Measurements from ENCODE around the gene SLC22A13.
"Not testable (repeated sequence)": the region's sequence is repeated elsewhere in the genome, so short reads cannot be mapped to it uniquely, and the experiment has no call there.

Gene SLC22A13

DNA sequence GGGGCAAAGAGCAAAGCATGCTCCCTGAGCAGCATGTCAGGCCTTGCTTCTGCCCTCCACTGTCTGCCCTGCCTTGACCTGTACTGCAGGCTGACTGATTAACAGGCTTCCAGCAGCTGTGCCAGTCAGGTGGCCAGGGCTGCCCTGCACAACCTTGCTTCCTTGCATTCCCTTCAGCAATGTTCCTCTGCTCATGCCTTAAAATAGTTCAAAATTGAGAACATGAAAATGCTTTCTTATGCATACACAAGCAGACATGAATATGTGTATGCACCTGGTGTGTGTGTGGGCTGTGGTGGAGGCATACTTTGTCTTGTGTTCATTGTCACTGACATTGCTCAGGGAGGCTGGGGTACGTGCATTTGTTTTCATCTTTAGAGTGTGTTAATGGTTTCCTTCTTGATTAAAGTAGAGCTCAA is 1.2 kb upstream of the SLC22A13 start:
- in situ Hi-C loops (cut with HindIII; ENCODE audit: low sequenced_read_pairs): no loop called here

DNA sequence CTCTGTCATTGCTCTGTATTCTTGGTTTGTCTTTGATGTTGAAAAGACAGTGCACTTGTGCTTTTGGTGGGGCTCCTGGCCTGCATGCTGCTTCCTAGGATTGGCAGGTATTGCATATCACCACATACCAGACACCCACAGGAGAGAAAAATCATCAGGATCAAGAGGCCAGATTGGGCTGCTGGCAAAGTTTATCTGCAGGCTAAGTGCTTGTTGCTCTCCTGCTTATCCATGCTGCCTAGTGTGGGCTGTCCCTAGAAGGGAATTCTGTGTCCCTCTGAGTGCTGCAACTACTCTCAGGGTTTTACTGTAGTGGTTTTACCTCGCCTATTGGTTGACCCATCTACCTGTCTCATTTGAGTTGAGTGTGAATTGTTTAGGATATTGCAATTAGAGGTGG is 833 bp upstream of the SLC22A13 start:
- in situ Hi-C loops (cut with HindIII; ENCODE audit: low sequenced_read_pairs): no loop called here

GRCh38 chr3:38266810-38267209 is 1.2 kb downstream of the SLC22A13 start:
- in situ Hi-C loops (cut with HindIII; ENCODE audit: low sequenced_read_pairs): no loop called here

- in situ Hi-C loops (cut with HindIII; ENCODE audit: low sequenced_read_pairs): no loop called here
Observed at GRCh38 chr3:38267662-38268061, 2.0 kb downstream of the SLC22A13 start.

GRCh38 chr3:38268087-38268486 is 2.5 kb downstream of the SLC22A13 start:
- in situ Hi-C loops (cut with HindIII; ENCODE audit: low sequenced_read_pairs): no loop called here

DNA sequence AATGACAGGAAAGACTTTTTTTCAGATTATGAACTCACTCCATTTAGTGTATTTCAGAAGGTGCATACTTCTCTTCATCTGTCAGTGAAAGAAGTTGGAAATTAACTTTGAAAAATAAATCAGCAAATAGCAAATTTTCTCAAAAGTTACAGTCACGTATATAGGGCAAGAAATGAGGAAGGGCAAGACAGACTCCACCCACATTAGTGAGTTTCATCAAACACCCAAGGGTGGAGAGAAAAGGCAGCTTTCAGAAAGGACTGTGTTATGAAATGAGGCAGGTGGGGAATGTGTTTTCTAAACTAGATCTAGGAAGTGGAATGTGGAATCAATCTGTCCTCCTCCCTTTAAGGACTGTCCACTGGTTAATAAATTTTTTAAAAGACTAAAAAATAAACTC is 2.9 kb downstream of the SLC22A13 start:
- in situ Hi-C loops (cut with HindIII; ENCODE audit: low sequenced_read_pairs): no loop called here

- in situ Hi-C loops (cut with HindIII; ENCODE audit: low sequenced_read_pairs): no loop called here
Observed at GRCh38 chr3:38270606-38271005, 5.0 kb downstream of the SLC22A13 start.

DNA sequence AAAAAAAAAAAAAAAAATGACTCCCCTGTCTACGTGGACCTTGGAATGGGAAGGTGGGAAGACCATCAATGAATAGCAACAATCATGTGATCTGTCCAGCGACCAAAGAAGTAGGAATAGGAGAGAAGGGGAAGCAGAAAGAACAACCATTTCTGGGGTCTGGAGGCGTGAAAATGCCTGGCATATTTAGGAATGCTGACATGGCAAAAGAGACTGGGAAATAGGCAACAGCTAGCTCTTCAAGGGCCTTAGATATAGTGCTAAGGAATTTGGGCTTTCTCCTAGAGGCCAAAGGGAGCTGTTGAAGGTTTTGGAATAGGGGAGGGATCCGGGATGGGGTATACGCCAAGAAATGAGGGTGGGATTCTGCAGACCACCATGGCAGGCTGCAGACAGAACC is 5.9 kb downstream of the SLC22A13 start:
- in situ Hi-C loops (cut with HindIII; ENCODE audit: low sequenced_read_pairs): no loop called here

DNA sequence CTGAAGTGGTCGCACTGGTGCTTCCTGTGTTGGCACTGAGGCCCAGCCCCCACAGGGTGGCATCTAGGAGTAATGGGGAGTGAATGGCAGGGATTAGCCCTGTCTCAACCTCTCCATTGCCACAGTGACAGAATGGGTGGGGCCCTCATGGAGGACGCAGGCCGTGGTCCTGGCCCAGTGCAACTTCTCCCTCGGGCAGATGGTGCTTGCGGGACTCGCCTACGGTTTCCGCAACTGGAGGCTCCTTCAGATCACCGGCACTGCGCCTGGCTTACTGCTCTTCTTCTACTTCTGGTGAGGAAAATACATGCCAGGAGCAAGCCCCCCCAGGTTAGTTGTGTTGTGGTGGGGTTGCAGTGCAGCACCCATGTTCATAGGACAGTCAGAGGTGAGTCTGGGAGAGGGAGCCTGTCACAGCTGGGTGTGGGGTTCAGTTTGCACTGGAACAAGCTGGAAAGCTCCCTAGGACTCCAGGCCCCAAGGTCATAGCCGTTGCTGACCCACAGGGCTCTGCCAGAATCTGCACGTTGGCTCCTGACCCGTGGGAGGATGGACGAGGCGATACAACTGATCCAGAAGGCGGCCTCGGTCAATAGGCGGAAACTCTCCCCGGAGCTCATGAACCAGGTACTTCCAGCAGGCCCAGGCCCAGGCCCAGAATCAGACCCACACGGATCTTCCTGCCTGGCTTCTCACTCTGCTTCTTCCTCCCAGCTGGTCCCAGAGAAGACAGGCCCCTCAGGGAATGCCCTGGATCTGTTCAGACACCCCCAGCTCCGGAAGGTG is 9.4 kb downstream of the SLC22A13 start:
- in situ Hi-C loops (cut with HindIII; ENCODE audit: low sequenced_read_pairs): no loop called here

DNA sequence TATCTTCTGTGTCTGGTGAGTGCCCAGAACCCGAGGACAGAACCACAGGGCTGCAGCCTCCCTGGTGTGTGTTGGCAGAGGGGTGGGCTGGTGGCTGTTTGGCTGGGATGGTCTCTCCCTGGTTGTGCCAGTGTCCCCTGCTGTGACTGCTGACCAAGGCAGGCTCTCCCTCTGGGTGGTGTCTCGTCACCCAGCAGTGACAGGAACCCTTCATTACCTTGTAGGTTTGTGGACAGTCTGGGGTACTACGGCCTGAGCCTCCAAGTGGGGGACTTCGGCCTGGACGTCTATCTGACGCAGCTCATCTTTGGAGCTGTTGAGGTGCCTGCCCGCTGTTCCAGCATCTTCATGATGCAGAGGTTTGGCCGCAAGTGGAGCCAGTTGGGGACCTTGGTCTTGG is 10.0 kb downstream of the SLC22A13 start:
- in situ Hi-C loops (cut with HindIII; ENCODE audit: low sequenced_read_pairs): no loop called here

- in situ Hi-C loops (cut with HindIII; ENCODE audit: low sequenced_read_pairs): no loop called here
Observed at GRCh38 chr3:38276081-38276916, 10.7 kb downstream of the SLC22A13 start.

- in situ Hi-C loops (cut with HindIII; ENCODE audit: low sequenced_read_pairs): no loop called here
Observed at GRCh38 chr3:38276917-38277630, 11.5 kb downstream of the SLC22A13 start.

- in situ Hi-C loops (cut with HindIII; ENCODE audit: low sequenced_read_pairs): no loop called here
Observed at GRCh38 chr3:38278841-38279240, 13.2 kb downstream of the SLC22A13 start.

DNA sequence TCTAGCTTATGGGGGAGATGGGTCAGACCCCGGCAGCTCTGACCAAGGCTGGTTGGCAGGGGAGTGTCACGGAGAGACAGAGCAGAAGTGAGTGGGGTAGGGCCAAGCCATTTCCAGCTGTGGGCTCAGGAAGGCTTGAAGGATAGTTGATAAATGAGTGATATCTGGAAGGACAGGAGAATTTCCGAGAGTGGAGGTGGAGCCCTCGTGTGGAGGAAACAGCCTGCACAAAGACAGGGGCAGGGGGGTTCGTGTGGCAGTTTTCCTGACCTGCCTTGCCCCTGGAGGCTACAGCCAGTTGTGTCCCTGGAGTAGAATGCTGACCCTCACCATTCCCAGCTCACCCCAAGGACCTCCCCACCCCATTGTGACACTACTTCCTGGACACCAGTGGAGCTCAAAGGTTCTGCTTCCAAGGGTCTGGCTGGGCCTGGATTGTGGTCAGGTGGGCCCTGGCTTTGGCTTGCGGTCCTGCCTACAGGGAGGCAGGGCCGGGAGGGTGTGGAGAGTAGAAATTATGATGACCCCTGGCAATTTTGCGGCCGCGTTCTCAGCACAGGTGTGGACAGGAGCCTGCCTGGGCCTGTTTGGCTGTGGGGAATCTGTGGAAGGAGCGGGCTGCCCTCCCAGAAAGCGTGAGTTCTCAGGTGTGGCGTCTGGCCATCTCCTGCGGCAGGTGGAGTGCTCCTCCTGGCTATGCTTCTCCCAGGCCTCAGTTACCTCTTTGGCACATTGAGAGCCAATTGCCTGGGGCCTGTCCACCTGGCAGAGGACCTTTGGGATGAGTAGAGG is 16.5 kb downstream of the SLC22A13 start, which contains the start of gene SLC22A14:
Gene SLC22A14 (plus strand): TSS at position 400 of the 792 bp plus-strand sequence. CDS start 23,733 bp downstream, outside the sequence.
- in situ Hi-C loops (cut with HindIII; ENCODE audit: low sequenced_read_pairs): no loop called here

- in situ Hi-C loops (cut with HindIII; ENCODE audit: low sequenced_read_pairs): no loop called here
Observed at GRCh38 chr3:38283810-38284755, 18.5 kb downstream of the SLC22A13 start.

DNA sequence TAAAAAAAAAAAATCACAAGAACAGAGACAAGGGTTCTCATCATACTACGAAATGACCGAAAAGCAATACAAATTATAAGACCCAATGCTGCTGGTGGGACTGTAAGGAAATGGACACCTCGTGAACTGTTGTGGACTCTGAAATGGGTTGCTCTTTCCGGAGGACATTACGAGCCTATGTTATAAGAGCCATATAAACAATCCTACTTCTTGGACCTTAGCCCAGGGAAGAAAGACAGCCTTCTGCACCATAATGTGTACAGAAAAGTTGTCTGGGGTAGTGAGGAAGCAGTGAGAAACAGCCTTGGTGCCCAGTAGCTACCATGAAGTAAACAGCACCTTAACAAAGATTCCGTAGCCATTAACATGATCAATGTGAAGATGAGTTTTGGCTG is 19.1 kb downstream of the SLC22A13 start:
- in situ Hi-C loops (cut with HindIII; ENCODE audit: low sequenced_read_pairs): no loop called here

- in situ Hi-C loops (cut with HindIII; ENCODE audit: low sequenced_read_pairs): not testable (repeated sequence)
Observed at GRCh38 chr3:38289286-38290217, 23.9 kb downstream of the SLC22A13 start.

DNA sequence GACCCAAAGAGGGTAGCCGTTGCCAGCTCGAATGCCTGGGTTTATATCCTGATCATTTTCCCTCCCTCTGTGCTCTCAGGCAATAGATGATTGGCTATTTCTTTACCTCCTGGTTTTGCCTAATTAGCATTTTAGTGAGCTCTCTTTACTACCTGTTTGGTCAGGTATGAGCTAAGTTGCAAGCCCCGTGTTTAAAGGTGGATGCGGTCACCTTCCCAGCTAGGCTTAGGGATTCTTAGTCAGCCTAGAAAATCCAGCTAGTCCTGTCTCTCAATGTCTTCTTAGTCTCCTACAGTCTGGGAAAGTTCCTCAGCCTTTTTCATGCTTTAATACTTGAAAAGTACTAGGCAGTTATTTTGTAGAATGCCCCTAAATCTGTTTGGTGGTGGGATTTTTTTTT is 31.4 kb downstream of the SLC22A13 start:
- in situ Hi-C loops (cut with HindIII; ENCODE audit: low sequenced_read_pairs): not testable (repeated sequence)
